ENCODE results near the gene PRMT9.

Gene PRMT9

DNA sequence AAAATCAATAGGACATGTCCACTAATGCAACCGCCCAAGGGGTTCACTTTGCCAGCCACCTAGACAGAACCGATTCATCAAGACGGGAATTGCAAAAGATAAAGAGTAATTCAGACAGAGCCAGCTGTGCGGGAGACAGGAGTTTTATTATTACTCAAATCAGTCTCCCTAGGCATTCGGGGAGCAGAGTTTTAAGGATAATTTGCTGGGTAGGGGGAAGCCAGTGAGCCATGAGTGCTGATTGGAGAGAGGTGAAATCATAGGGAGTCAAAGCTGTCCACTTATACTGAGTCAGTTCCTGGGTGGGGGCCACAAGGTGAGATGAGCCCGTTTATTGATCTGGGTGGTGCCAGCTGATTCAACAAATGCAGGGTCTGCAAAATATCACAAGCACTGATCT lies 58.2 kb downstream of the PRMT9 start:
- no peak for DNase-seq (ENCODE audit: low read depth in 3 of 3, low spot score in 1 of 3)

DNA sequence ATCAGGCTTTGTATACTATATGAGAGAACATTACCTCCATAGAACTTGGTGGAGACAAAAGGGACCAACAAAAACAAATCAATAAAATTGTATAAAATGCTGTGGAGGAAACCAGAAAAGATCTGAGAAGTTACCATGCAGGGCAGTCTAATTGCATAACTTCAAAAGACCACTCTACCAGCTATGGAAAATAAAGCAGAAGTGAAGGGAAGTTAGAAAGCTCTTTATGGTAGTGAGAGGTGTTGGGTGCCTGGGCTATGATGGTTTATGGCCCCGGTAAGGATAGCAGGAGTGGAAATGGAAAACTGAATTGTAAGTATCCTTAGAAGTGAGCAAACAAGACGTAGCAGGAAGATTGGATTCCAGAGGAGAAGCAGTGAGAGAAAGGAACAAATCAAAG lies 63.6 kb downstream of the PRMT9 start:
- DNase-seq (ENCODE audit: low read depth in 3 of 3, low spot score in 1 of 3): no peak

- no peak for DNase-seq (ENCODE audit: low read depth in 3 of 3, low spot score in 1 of 3)
Measured at GRCh38 chr4:147617841-147618691, 65.9 kb downstream of the PRMT9 start.

- peak; percentile 89 to 99 (median 95) for DNase-seq (ENCODE audit: low read depth in 3 of 3, low spot score in 1 of 3)
Measured at GRCh38 chr4:147617173-147617840, 66.7 kb downstream of the PRMT9 start, which contains the start of gene TMEM184C. Gene TMEM184C (plus strand): TSS chr4:147617397. CDS start chr4:147617957, 560 bp downstream.

DNA sequence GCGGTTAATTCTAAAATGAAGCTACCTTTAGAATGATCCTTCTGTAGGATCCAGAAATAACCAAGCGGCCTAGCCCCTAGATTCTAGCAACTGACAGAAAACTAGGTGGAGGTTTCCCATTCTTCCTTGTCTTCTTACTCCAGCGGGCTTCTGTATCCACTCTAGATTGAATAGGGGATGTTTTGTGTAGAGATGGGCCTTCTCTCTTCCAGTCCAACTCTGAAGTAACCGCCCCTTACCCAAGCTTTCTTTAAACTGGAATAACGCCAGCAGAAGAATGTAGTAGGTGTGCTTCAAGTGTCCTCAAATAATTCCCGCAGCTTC lies 67.2 kb downstream of the PRMT9 start:
- no peak for DNase-seq (ENCODE audit: low read depth in 3 of 3, low spot score in 1 of 3)

DNA sequence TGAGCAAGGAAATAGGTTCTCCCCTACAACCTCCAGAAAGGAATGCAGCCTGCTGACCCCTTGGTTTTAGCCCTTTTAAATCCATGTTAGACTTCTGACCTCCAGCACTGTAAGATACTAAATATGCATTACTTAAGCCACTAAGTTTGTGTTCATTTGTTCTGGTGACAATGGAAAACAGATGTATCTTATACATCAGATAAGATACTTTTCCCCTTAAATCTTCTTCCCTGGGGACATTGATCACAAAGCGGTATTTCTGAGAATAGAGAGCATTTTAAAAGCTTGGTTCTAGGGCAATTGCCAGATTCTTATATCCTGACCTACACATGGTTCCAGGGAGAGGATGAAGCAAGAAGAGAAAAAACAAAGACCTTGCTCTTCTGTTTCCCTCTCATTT lies 73.3 kb downstream of the PRMT9 start:
- DNase-seq (ENCODE audit: low read depth in 3 of 3, low spot score in 1 of 3): no peak

GRCh38 chr4:147607471-147607870 lies 76.5 kb downstream of the PRMT9 start:
- DNase-seq (ENCODE audit: low read depth in 3 of 3, low spot score in 1 of 3): no peak

GRCh38 chr4:147605499-147605898 lies 78.5 kb downstream of the PRMT9 start:
- no peak for DNase-seq (ENCODE audit: low read depth in 3 of 3, low spot score in 1 of 3)

GRCh38 chr4:147599769-147600168 lies 84.2 kb downstream of the PRMT9 start:
- no peak for DNase-seq (ENCODE audit: low read depth in 3 of 3, low spot score in 1 of 3)

- no peak for DNase-seq (ENCODE audit: low read depth in 3 of 3, low spot score in 1 of 3)
Measured at GRCh38 chr4:147599206-147599605, 84.8 kb downstream of the PRMT9 start.

- no peak for DNase-seq (ENCODE audit: low read depth in 3 of 3, low spot score in 1 of 3)
Measured at GRCh38 chr4:147597561-147597960, 86.4 kb downstream of the PRMT9 start.

DNA sequence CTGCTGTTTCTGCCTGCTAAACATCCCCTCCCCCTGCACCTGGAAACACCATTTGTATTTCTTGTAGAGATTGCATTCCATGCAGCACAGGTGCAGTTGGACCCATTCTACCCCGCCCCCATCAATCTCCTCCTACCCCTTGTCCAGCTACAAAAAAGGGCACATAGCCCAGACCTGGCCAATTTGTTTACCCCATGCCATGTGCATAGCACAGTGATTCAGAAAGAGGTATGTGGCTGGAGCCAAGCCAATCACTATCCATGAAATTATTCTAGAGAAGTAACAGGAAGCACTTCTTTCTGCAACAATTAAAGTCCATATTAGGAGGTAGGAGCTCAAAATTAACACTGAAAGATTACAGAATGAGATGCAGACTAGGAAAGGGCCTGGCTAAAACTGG lies 87.0 kb downstream of the PRMT9 start:
- DNase-seq (ENCODE audit: low read depth in 3 of 3, low spot score in 1 of 3): no peak

DNA sequence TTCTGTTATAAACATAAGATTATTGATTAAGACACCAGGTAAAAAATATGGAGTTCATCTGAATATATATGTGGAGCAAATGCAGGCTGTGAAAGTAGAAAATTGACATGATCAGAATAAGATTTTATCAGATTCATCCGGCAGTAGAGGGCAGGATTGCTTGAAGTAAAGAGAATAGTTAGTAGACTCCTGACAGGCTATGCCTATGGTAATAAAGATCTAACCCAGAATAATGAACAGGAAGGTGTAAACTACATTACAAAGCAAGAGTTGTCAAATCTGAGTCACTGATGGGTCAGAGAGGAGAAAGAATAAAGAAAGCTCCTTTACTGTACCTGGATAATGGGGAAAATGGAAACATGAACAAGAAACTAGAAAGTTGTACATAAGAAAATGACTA lies 87.6 kb downstream of the PRMT9 start:
- DNase-seq (ENCODE audit: low read depth in 3 of 3, low spot score in 1 of 3): no peak

GRCh38 chr4:147594578-147594977 lies 89.4 kb downstream of the PRMT9 start:
- no peak for DNase-seq (ENCODE audit: low read depth in 3 of 3, low spot score in 1 of 3)

GRCh38 chr4:147594107-147594506 lies 89.9 kb downstream of the PRMT9 start:
- no peak for DNase-seq (ENCODE audit: low read depth in 3 of 3, low spot score in 1 of 3)

DNA sequence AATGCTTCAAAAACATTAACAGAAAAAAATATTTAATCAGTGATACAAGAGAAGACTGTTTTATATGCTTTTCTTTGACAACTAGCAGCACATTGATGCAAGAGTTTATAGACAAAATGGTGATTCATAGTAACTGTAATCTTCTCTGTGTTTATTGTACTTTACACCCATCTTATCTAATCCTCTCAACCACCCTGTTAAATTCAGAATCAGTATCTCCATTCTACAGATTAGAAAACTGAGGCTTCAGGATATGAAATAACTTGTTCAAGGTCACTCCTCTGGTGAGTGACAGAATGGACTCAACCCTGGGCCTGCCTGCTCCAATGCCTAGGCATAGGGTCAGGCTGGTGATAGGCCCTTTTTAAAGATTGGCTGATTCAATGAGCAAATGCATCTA lies 92.9 kb downstream of the PRMT9 start:
- DNase-seq (ENCODE audit: low read depth in 3 of 3, low spot score in 1 of 3): no peak

DNA sequence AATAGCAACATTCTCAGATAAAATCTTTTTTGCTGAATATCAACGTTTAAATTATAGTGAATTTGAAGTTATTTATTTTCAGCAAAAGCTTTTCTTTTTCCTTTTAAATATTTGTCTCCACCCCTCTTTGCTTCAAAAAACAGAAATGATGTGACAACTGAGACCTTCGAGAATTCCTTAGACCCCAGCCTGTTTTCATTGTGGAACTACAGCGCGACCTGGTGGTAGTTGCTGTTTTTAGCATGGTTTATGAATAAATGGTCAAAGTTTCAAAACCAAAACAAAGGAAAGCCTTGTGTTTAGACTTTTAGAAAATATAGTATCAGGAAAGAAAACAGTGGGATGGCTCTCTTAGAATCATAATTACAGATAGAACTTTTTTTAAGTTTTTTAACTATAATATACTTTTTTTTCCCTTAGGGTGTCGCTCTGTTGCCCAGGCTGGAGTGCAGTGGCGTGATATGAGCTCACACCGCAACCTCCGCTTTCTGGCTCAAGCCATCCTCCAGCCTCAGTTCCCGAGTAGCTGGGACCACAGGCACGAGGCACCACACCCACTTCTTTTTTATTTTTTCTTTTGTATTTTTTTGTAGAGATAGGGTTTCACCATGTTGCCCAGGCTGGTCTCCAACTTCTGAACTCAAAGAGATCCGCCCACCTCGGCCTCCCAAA lies 93.6 kb downstream of the PRMT9 start:
- DNase-seq (ENCODE audit: low read depth in 3 of 3, low spot score in 1 of 3): peak in 1 of 3 donors; percentile 10

DNA sequence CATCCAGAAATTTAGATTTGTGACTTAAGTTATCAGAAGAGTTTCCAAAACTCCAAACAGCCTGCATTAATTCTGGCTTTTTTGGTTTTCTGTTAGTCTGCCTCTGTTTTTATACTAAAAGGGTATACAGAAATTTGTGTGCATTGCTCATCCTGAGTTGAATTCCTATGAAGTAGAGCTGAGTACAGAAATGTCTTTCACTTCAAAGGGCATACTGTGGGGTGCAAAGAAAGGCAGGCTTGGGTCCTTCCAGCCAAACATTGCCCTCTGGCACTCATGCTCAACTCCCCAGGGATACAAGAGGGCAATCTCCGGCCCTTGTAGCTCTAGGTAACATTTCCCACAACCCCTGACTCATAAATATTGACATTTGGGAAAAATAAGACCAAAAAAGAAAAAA lies 94.4 kb downstream of the PRMT9 start:
- DNase-seq (ENCODE audit: low read depth in 3 of 3, low spot score in 1 of 3): no peak
